Caco-2 (cell line): ENCODE data around the gene CPVL. TPM values are rescaled to one million over a fixed set of nuclear protein-coding genes. Genes with fewer than 3 reads are reported as not detected.

Experiments
- BruUV-seq: library from RNA; stranded (reverse); fragments of 400-500 nt; replicated peaks from 2 replicates; lab custom pipeline; 2021; lab: Mats Ljungman, UMichigan
- CTCF ChIA-PET: fragments of 300-600 bp; sonication (Branson Sonifier 250); formaldehyde crosslinking; loops from one replicate; lab custom pipeline; 2022; ENCODE audit warnings: antibody characterized with exemption; lab: Charles Lee
- POLR2A ChIA-PET: fragments of 300-600 bp; sonication (Branson Sonifier 250); formaldehyde crosslinking; loops from one replicate; lab custom pipeline; 2022; ENCODE audit warnings: antibody characterized with exemption; lab: Charles Lee
- DNase-seq, 2 experiments: peaks; one replicate each; pipeline versions ENCODE4 v3.0.0 to v3.0.0-alpha.2; 2020 to 2022
- H3K27me3 ChIP-seq: replicated peaks from 2 replicates; pipeline ENCODE4 v1.6.0; 2011; ENCODE audit warnings: low read length; ENCODE audit not compliant: control insufficient read depth, insufficient read depth
- H3K36me3 ChIP-seq: 2 replicates; pipeline ENCODE4 v1.5.1; 2011; ENCODE audit warnings: low read length; ENCODE audit not compliant: control insufficient read depth, insufficient read depth
- H3K4me1 ChIP-seq: fragments of 250-450 bp; sonication (Bioruptor Pico); 2 replicates; pipeline ENCODE4 v1.5.1; 2020; ENCODE audit warnings: mild to moderate bottlenecking
- H3K4me3 ChIP-seq: 2 replicates; pipeline ENCODE4 v1.5.1; 2011; ENCODE audit warnings: low read depth, mild to moderate bottlenecking, control low read depth, low read length
- H3K9me3 ChIP-seq: fragments of 250-450 bp; sonication (Bioruptor Pico); 2 replicates; pipeline ENCODE4 v1.5.1; 2020; ENCODE audit warnings: mild to moderate bottlenecking, moderate library complexity
- H3K27ac Mint-ChIP-seq: one replicate; pipeline ENCODE4 v1.8.0; 2022; ENCODE audit warnings: mixed read lengths; ENCODE audit not compliant: unreplicated experiment
- H3K27me3 Mint-ChIP-seq: one replicate; pipeline ENCODE4 v1.8.0; 2022; ENCODE audit warnings: mixed read lengths; ENCODE audit not compliant: insufficient read depth, unreplicated experiment
- H3K36me3 Mint-ChIP-seq: one replicate; pipeline ENCODE4 v1.8.0; 2022; ENCODE audit warnings: mild to moderate bottlenecking, mixed read lengths; ENCODE audit not compliant: insufficient read depth, unreplicated experiment
- H3K4me1 Mint-ChIP-seq: one replicate; pipeline ENCODE4 v1.8.0; 2022; ENCODE audit warnings: low read depth, mixed read lengths; ENCODE audit not compliant: unreplicated experiment
- H3K4me3 Mint-ChIP-seq: one replicate; pipeline ENCODE4 v1.8.0; 2022; ENCODE audit warnings: mild to moderate bottlenecking, moderate library complexity, mixed read lengths; ENCODE audit not compliant: unreplicated experiment
- H3K9me3 Mint-ChIP-seq: one replicate; pipeline ENCODE4 v1.8.0; 2022; ENCODE audit warnings: mixed read lengths; ENCODE audit not compliant: unreplicated experiment
- CTCF ChIP-seq, 2 experiments: fragments of 200-600 bp in 1 of 2; IDR thresholded peaks; 1 replicate in 1 of 2; 2 replicates in 1 of 2; pipeline versions ENCODE4 v1.5.1 to v1.8.0; 2011 to 2022; ENCODE audit warnings: antibody characterized with exemption in 1 of 2, control low read depth in 1 of 2, inconsistent platforms in 1 of 2, low read depth in 1 of 2, low read length in 1 of 2, mild to moderate bottlenecking in 1 of 2, moderate library complexity in 1 of 2; ENCODE audit not compliant: insufficient read depth in 1 of 2, severe bottlenecking in 1 of 2, unreplicated experiment in 1 of 2
- intact Hi-C: fragments of 100-400 bp; cut with micrococcal nuclease; formaldehyde crosslinking; loops from one replicate; pipeline ENCODE4 v1.10.0; 2022; ENCODE audit not compliant: unreplicated experiment
- total RNA-seq: library from RNA; stranded (reverse); gene quantifications from 2 replicates; pipeline ENCODE4 v1.2.3, GENCODE V29; 2022

CPVL gene
- total RNA-seq, 1 experiment from 2014 or later, result 109 TPM

- intact Hi-C loops, result loop anchor here (1.0 kb wide), 4 partner anchors 29 to 452 kb away; no protein-coding TSS in a partner anchor
- peak; percentile 77 to 83 for DNase-seq
- no peaks in the 10 kb centered on the region for H3K9me3 Mint-ChIP-seq
- Histone ChIP-seq H3K36me3 (no peaks in the 10 kb centered on the region), H3K4me3 (peak overlapping the region; percentile 65), H3K9me3 (no peaks in the 10 kb centered on the region), H3K27me3 (no peaks in the 10 kb centered on the region), H3K4me1 (peaks cover 18% of the 10 kb centered on the region; the same call in 1 of the 2 replicates)
- no peak overlapping the region for H3K27ac Mint-ChIP-seq
- no peaks in the 10 kb centered on the region for H3K27me3 Mint-ChIP-seq
- no peaks in the 10 kb centered on the region for H3K36me3 Mint-ChIP-seq
- CTCF ChIA-PET, result interaction anchor here (0.6 to 3.3 kb wide), 16 partner anchors 11 to 710 kb away, joined by 3 to 76 read pairs (median 6); no protein-coding TSS in a partner anchor
- peak overlapping the region; percentile 73 for H3K4me3 Mint-ChIP-seq
- no TSS peak for BruUV-seq
- POLR2A ChIA-PET, result interaction anchor here (0.8 to 1.0 kb wide), 2 partner anchors 143 to 234 kb away, joined by 3 to 4 read pairs; no protein-coding TSS in a partner anchor
- H3K4me1 Mint-ChIP-seq, result peaks cover 17% of the 10 kb centered on the region
- TF ChIP-seq CTCF (IDR thresholded peaks at IDR 0.05; ENCODE audit: insufficient read depth in 1 of 2, low read depth in 1 of 2, low read length in 1 of 2, severe bottlenecking in 1 of 2, unreplicated experiment in 1 of 2), result peak; percentile 30 to 41
These were observed 189.7 kb downstream of the CPVL start for GRCh38 chr7:28956608-28957063.

GRCh38 chr7:28955718-28956607 is 190.4 kb downstream of the CPVL start:
- Mint-ChIP-seq H3K36me3 (no peaks in the 10 kb centered on the region), H3K9me3 (no peaks in the 10 kb centered on the region), H3K27me3 (no peaks in the 10 kb centered on the region), H3K27ac (no peak overlapping the region), H3K4me1 (peaks cover 17% of the 10 kb centered on the region), H3K4me3 (peak overlapping the region; percentile 73)
- CTCF ChIA-PET, result interaction anchor here (0.6 to 3.3 kb wide), 18 partner anchors 11 to 709 kb away, joined by 3 to 76 read pairs (median 6); no protein-coding TSS in a partner anchor
- POLR2A ChIA-PET, result interaction anchor here (0.5 to 1.0 kb wide), 3 partner anchors 143 to 234 kb away, joined by 3 to 6 read pairs (median 4); no protein-coding TSS in a partner anchor
- H3K4me3 ChIP-seq, result peak overlapping the region; percentile 65
- peaks cover 18% of the 10 kb centered on the region; the same call in 1 of the 2 replicates for H3K4me1 ChIP-seq
- peak; percentile 73 to 81 for TF ChIP-seq CTCF (IDR thresholded peaks at IDR 0.05; ENCODE audit: insufficient read depth in 1 of 2, low read depth in 1 of 2, low read length in 1 of 2, severe bottlenecking in 1 of 2, unreplicated experiment in 1 of 2)
- no TSS peak for BruUV-seq
- H3K9me3 ChIP-seq, result no peaks in the 10 kb centered on the region
- H3K36me3 ChIP-seq, result no peaks in the 10 kb centered on the region
- intact Hi-C loops, result loop anchor here (1.0 kb wide), 4 partner anchors 29 to 452 kb away; no protein-coding TSS in a partner anchor
- peak; percentile 84 to 89 for DNase-seq
- no peaks in the 10 kb centered on the region for H3K27me3 ChIP-seq

- no peak for DNase-seq
- no peak for TF ChIP-seq CTCF (IDR thresholded peaks at IDR 0.05; ENCODE audit: insufficient read depth in 1 of 2, low read depth in 1 of 2, low read length in 1 of 2, severe bottlenecking in 1 of 2, unreplicated experiment in 1 of 2)
- Histone ChIP-seq H3K27me3 (no peaks in the 10 kb centered on the region), H3K36me3 (no peaks in the 10 kb centered on the region), H3K4me1 (peaks cover 18% of the 10 kb centered on the region; the same call in 1 of the 2 replicates), H3K9me3 (no peaks in the 10 kb centered on the region), H3K4me3 (peak overlapping the region; percentile 65)
- Mint-ChIP-seq H3K4me1 (peaks cover 16% of the 10 kb centered on the region), H3K4me3 (peak overlapping the region; percentile 73), H3K9me3 (no peaks in the 10 kb centered on the region), H3K27me3 (no peaks in the 10 kb centered on the region), H3K27ac (no peak overlapping the region), H3K36me3 (no peaks in the 10 kb centered on the region)
- CTCF ChIA-PET, result interaction anchor here (0.6 to 3.3 kb wide), 8 partner anchors 28 to 562 kb away, joined by 3 to 76 read pairs (median 9); no protein-coding TSS in a partner anchor
- POLR2A ChIA-PET, result interaction anchor here (0.5 kb wide), 1 partner anchor 146 kb away, joined by 6 read pairs; no protein-coding TSS in a partner anchor
- no TSS peak for BruUV-seq
- intact Hi-C loops, result no loop called here
These were observed 191.0 kb downstream of the CPVL start for GRCh38 chr7:28955356-28955717.
